M059J (cell line): ENCODE results near the gene MPV17. TPM values are rescaled to one million over a fixed set of nuclear protein-coding genes. Genes with fewer than 3 reads are reported as not detected.
"Not testable (repeated sequence)": the region's sequence is repeated elsewhere in the genome, so short reads cannot be mapped to it uniquely, and the experiment has no call there.

Source experiments
- DNase-seq: peaks from one replicate; pipeline ENCODE4 v3.0.0-alpha.2; 2012; ENCODE audit warnings: low read depth
- total RNA-seq: library from RNA; depleted of rRNA; stranded (reverse); fragments of >200 nt; shearing (Covaris generic); gene quantifications from 2 replicates; pipeline ENCODE4 v1.2.3, GENCODE V29; 2014; rRNA removed

MPV17 gene
- total RNA-seq = 92.5 and 95.2 TPM in 2 replicates

- peak; percentile 93 for DNase-seq
These were observed at the start of gene MPV17 for GRCh38 chr2:27322766-27323595. Gene MPV17 (minus strand): TSS chr2:27323097. CDS start chr2:27322517, 580 bp downstream.

GRCh38 chr2:27370816-27371620, 48.1 kb upstream of the MPV17 start:
- DNase-seq = peak; percentile 55

GRCh38 chr2:27370026-27370815, 47.3 kb upstream of the MPV17 start, which contains the start of the genes EIF2B4 and SNX17:
Gene EIF2B4 (minus strand): TSS chr2:27370338. CDS start chr2:27370314, 24 bp downstream.
Gene SNX17 (plus strand): TSS chr2:27370616. CDS start chr2:27370744, 128 bp downstream.
- DNase-seq = peak; percentile 98

GRCh38 chr2:27369471-27370025, 46.7 kb upstream of the MPV17 start:
- DNase-seq = peak; percentile 64

- no peak for DNase-seq
These were observed 41.0 kb upstream of the MPV17 start for GRCh38 chr2:27363933-27364332.

- DNase-seq = no peak
These were observed 40.0 kb upstream of the MPV17 start for GRCh38 chr2:27362678-27363420.

GRCh38 chr2:27356382-27357181, 33.7 kb upstream of the MPV17 start, which contains the start of gene GTF3C2:
Gene GTF3C2 (minus strand): TSS chr2:27356764. CDS start chr2:27343554, 13,210 bp downstream.
- DNase-seq = peak; percentile 97

GRCh38 chr2:27356056-27356381, 33.1 kb upstream of the MPV17 start:
- peak; percentile 72 for DNase-seq

- DNase-seq = no peak
These were observed 31.7 kb upstream of the MPV17 start for GRCh38 chr2:27354597-27354927.

GRCh38 chr2:27353762-27354596, 31.1 kb upstream of the MPV17 start:
- peak; percentile 38 for DNase-seq

- DNase-seq = not testable (repeated sequence)
These were observed 30.5 kb upstream of the MPV17 start for GRCh38 chr2:27353386-27353761.

- DNase-seq = no peak
These were observed 29.1 kb upstream of the MPV17 start for GRCh38 chr2:27351802-27352598.

- no peak for DNase-seq
These were observed 27.3 kb upstream of the MPV17 start for GRCh38 chr2:27350106-27350693.

- DNase-seq = no peak
These were observed 24.7 kb upstream of the MPV17 start for GRCh38 chr2:27347641-27348040.

- no peak for DNase-seq
These were observed 13.3 kb upstream of the MPV17 start for GRCh38 chr2:27336173-27336572.

GRCh38 chr2:27335311-27335710, 12.4 kb upstream of the MPV17 start:
- DNase-seq = no peak

- no peak for DNase-seq
These were observed 1.8 kb upstream of the MPV17 start for GRCh38 chr2:27324720-27325119.
